Karpas-422 (cell line): Measurements from ENCODE around the gene RUNX2. TPM values are rescaled to one million over a fixed set of nuclear protein-coding genes. Genes with fewer than 3 reads are reported as not detected.

ENCODE experiments used
- DNase-seq: peaks from one replicate; pipeline ENCODE4 v3.0.0-alpha.2; 2015
- H2AFZ ChIP-seq: fragments of 200-600 bp; sonication (generic); 2 replicates; pipeline ENCODE4 v1.6.1; 2014; ENCODE audit warnings: antibody characterized with exemption, low read length, mixed read lengths
- H3K27ac ChIP-seq: fragments of 200-600 bp; sonication (generic); 2 replicates; pipeline ENCODE4 v1.5.1; 2014; ENCODE audit warnings: mild to moderate bottlenecking, low read length, moderate library complexity
- H3K27me3 ChIP-seq: fragments of 200-600 bp; sonication (generic); 2 replicates; pipeline ENCODE4 v1.6.1; 2014; ENCODE audit warnings: low read length, mixed read lengths
- H3K36me3 ChIP-seq: fragments of 200-600 bp; sonication (generic); 2 replicates; pipeline ENCODE4 v1.6.1; 2014; ENCODE audit warnings: low read length, mixed read lengths; ENCODE audit not compliant: insufficient read depth
- H3K4me1 ChIP-seq: fragments of 200-600 bp; sonication (generic); 2 replicates; pipeline ENCODE4 v1.6.1; 2014; ENCODE audit warnings: mild to moderate bottlenecking, low read length, mixed read lengths
- H3K4me2 ChIP-seq: fragments of 200-600 bp; sonication (generic); 2 replicates; pipeline ENCODE4 v1.6.1; 2014; ENCODE audit warnings: low read length, low read depth, mild to moderate bottlenecking; ENCODE audit not compliant: poor library complexity, severe bottlenecking
- H3K4me3 ChIP-seq: fragments of 200-600 bp; sonication (generic); 2 replicates; pipeline ENCODE4 v1.5.1; 2014; ENCODE audit warnings: mild to moderate bottlenecking, antibody characterized with exemption, low read length, mixed read lengths
- H3K79me2 ChIP-seq: fragments of 200-600 bp; sonication (generic); 2 replicates; pipeline ENCODE4 v1.6.1; 2014; ENCODE audit warnings: mild to moderate bottlenecking, low read length, mixed read lengths
- H3K9ac ChIP-seq: fragments of 200-600 bp; sonication (generic); 2 replicates; pipeline ENCODE4 v1.6.0; 2014; ENCODE audit warnings: low read length
- H3K9me2 ChIP-seq: fragments of 200-600 bp; sonication (generic), shearing (Covaris generic); replicated peaks from 2 replicates; pipeline ENCODE4 v1.6.0; 2014; ENCODE audit warnings: mild to moderate bottlenecking, low read length, moderate library complexity; ENCODE audit not compliant: insufficient read depth
- H3K9me3 ChIP-seq: fragments of 300-700, 200-600 bp; sonication (generic); 2 replicates; pipeline ENCODE4 v1.6.1; 2014; ENCODE audit warnings: low read length, mixed read lengths
- H4K20me1 ChIP-seq: fragments of 200-600 bp; sonication (generic); 2 replicates; pipeline ENCODE4 v1.6.1; 2014; ENCODE audit warnings: mild to moderate bottlenecking, antibody characterized with exemption, low read length, low read depth; ENCODE audit not compliant: insufficient read depth
- total RNA-seq: library from RNA; depleted of rRNA; stranded (reverse); fragments of >200 nt; shearing (Covaris generic); gene quantifications from 2 replicates; pipeline ENCODE4 v1.2.3, GENCODE V29; 2014; ENCODE audit warnings: low replicate concordance

The RUNX2 gene
- total RNA-seq, 1 experiment from 2014 or later = 0.19 TPM

DNA sequence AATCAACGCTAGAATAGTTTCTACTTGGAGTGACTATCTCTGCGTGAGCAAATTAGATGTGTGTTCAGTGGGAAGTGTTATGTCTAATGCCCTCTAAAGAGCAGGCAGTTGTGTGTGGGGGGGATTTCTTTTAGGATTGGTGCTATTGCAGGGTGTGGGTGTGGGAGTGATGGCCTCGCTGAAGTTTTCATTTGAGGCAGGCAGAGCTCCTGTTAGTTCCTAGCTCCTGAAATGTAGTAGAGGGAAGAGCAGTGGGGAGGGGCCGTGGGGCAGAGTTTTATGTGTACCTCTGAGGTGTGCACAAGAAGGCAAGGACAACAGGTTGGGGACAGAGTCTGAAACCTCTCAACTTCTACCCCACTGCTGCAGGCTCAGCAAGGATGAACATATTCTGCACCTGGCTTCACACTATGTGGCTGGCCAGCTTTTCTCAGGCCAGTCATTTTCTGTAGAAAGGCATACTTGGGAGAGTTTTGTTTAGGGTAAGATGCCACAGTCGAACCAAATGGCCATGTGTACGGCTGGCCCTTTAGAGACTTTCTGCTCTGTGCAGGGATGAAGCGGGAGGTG is 278.8 kb downstream of the RUNX2 start:
- H3K9me3 ChIP-seq = no peaks in the 10 kb centered on the region
- no peaks in the 10 kb centered on the region for H3K36me3 ChIP-seq
- no peaks in the 10 kb centered on the region; the same call in 1 of the 2 replicates for H3K27me3 ChIP-seq
- H3K27ac ChIP-seq = no peak overlapping the region
- H3K9ac ChIP-seq = no peak overlapping the region
- H3K79me2 ChIP-seq = no peaks in the 10 kb centered on the region
- H3K4me3 ChIP-seq = no peak overlapping the region
- peaks cover 5% of the 10 kb centered on the region; the same call in 1 of the 2 replicates for H3K4me1 ChIP-seq
- H3K4me2 ChIP-seq = no peak overlapping the region
- DNase-seq = no peak
- no peaks in the 10 kb centered on the region for H4K20me1 ChIP-seq
- H2AFZ ChIP-seq = no peak overlapping the region
- no peaks in the 10 kb centered on the region for H3K9me2 ChIP-seq

DNA sequence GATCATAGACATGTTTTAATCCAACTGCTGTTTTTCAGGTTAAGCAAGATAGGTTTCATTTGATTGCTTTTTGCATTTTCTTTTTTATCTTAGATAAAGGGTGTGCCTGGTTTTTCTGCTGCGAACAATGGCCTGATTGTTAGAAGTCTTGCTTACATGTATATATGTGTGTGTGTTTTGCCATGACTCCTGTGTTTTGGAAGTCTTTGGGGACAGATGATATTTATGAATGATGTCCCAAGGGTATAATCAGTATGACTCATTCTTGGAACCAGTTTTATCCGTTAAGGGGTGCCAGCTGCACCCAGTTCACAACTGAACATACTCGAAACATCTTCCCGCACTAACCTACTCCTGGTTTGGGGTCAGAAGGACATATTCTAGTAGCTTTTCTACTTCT is 279.7 kb downstream of the RUNX2 start:
- H3K4me3 ChIP-seq = no peak overlapping the region
- no peak overlapping the region for H2AFZ ChIP-seq
- H3K4me1 ChIP-seq = peaks cover 5% of the 10 kb centered on the region; the same call in 1 of the 2 replicates
- no peak for DNase-seq
- no peaks in the 10 kb centered on the region for H4K20me1 ChIP-seq
- H3K9ac ChIP-seq = no peak overlapping the region
- no peaks in the 10 kb centered on the region for H3K79me2 ChIP-seq
- H3K4me2 ChIP-seq = no peak overlapping the region
- no peaks in the 10 kb centered on the region for H3K9me3 ChIP-seq
- no peaks in the 10 kb centered on the region; the same call in 1 of the 2 replicates for H3K27me3 ChIP-seq
- H3K9me2 ChIP-seq = no peaks in the 10 kb centered on the region
- H3K36me3 ChIP-seq = no peaks in the 10 kb centered on the region
- H3K27ac ChIP-seq = no peak overlapping the region

DNA sequence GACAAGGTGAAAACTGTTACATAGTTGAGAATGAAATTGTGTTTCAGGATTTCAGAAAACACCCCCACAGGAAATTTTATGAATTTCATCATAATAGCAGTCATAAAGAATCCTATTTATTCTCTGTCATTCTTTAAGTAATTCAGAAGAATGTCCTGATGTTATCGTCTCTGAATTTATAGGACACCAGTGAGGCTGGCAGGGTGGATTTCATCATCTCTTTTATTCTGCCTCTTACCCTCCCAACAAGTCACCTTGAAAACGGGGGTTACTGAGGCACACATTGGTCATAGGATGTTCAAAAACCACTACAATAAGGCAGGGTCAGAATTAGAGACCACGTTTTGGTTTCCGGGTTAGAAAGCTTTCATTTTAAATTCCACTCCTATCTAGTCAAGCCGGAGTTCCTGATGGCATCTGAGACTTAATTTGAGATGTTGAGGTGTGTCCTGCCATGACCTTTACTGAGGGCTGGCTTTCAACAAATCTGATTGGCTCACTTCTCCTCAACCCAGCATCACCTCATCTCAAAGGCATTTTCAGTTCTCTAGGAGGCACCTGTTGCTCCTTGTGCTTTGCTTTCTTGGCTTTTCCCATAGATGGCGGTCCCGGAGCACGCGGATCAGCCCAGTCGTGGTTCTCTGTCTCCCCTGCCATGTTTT is 280.3 kb downstream of the RUNX2 start:
- no peaks in the 10 kb centered on the region for H3K36me3 ChIP-seq
- no peak overlapping the region for H3K4me3 ChIP-seq
- H2AFZ ChIP-seq = no peak overlapping the region
- DNase-seq = no peak
- H4K20me1 ChIP-seq = no peaks in the 10 kb centered on the region
- no peaks in the 10 kb centered on the region for H3K9me2 ChIP-seq
- no peak overlapping the region for H3K27ac ChIP-seq
- H3K9ac ChIP-seq = no peak overlapping the region
- H3K4me1 ChIP-seq = peaks cover 5% of the 10 kb centered on the region; the same call in 1 of the 2 replicates
- no peaks in the 10 kb centered on the region for H3K9me3 ChIP-seq
- no peak overlapping the region for H3K4me2 ChIP-seq
- no peaks in the 10 kb centered on the region; the same call in 1 of the 2 replicates for H3K27me3 ChIP-seq
- H3K79me2 ChIP-seq = no peaks in the 10 kb centered on the region

DNA sequence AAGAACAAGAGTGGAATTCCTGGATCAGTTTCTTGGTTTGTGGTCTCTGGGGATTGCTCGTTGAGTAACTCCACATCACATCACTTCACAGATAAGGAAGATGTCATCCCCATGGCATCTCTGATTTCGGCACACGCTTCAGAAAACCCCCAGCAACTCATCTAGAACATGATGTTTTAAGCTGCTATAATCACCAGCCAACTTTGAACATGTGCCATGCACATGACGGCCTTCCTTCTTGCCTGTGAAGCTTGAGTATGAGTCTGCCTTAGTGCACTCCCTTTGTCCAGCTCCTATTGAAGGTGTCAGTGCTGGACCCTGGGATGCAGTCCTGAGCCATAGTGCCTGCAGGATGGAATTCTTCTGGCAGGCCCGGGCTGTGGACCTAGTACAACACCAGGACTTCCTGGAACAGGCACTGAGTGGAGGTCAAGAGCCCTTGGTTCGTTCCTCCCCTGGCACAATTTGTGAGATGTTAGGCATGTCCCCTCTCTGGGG is 281.1 kb downstream of the RUNX2 start:
- DNase-seq = no peak
- no peaks in the 10 kb centered on the region for H3K79me2 ChIP-seq
- H3K4me3 ChIP-seq = no peak overlapping the region
- H3K36me3 ChIP-seq = no peaks in the 10 kb centered on the region
- no peaks in the 10 kb centered on the region; the same call in 1 of the 2 replicates for H3K27me3 ChIP-seq
- H3K27ac ChIP-seq = no peak overlapping the region
- H2AFZ ChIP-seq = no peak overlapping the region
- H3K4me1 ChIP-seq = peaks cover 5% of the 10 kb centered on the region; the same call in 1 of the 2 replicates
- no peak overlapping the region for H3K4me2 ChIP-seq
- no peaks in the 10 kb centered on the region for H3K9me2 ChIP-seq
- H3K9ac ChIP-seq = no peak overlapping the region
- H3K9me3 ChIP-seq = no peaks in the 10 kb centered on the region
- H4K20me1 ChIP-seq = no peaks in the 10 kb centered on the region

DNA sequence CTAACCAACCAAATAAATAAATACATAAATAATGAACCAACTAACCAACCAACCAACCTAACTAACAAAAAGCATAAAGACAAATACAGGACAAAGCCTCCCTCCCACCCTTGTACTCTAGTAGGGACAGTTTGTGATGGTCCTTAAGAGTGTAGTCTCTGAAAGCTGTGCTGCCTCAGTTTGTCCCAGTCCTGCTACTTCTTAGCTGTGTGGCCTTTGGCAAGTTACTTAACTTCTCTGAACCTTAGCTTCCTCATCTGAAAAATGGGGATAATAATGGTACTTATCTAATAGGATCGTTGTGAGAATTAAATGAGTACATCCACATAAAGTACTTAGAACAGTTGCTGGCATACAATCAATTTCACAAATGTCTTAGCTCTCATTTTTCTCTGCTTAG is 282.2 kb downstream of the RUNX2 start:
- H3K4me3 ChIP-seq = no peak overlapping the region
- no peaks in the 10 kb centered on the region; the same call in 1 of the 2 replicates for H3K27me3 ChIP-seq
- H3K9me2 ChIP-seq = no peaks in the 10 kb centered on the region
- no peaks in the 10 kb centered on the region for H3K9me3 ChIP-seq
- no peak overlapping the region for H2AFZ ChIP-seq
- H3K9ac ChIP-seq = no peak overlapping the region
- H3K27ac ChIP-seq = no peak overlapping the region
- H3K36me3 ChIP-seq = no peaks in the 10 kb centered on the region
- no peaks in the 10 kb centered on the region for H4K20me1 ChIP-seq
- H3K79me2 ChIP-seq = no peaks in the 10 kb centered on the region
- no peak overlapping the region for H3K4me2 ChIP-seq
- H3K4me1 ChIP-seq = peaks cover 5% of the 10 kb centered on the region; the same call in 1 of the 2 replicates
- no peak for DNase-seq

DNA sequence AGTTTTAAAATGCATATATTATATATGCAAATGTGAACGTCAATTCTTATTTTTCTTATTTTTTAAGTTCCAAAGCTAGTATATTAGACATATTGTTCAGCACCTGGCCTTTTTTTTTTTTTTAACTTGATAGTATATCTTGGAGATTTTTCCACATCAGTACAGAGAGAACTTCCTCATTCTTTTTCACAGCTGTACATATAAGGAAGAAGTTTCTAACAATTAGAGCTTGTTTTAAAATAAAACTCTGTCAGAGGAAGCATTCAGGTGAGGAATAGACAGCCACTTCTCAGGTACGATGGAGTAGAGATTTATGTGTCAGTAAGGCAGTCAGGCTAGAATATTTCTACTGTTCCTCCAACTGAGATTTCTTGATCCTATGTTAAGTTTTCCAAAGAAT is 282.7 kb downstream of the RUNX2 start:
- Histone ChIP-seq H2AFZ (no peak overlapping the region), H3K36me3 (no peaks in the 10 kb centered on the region), H4K20me1 (no peaks in the 10 kb centered on the region), H3K9me2 (no peaks in the 10 kb centered on the region), H3K27me3 (no peaks in the 10 kb centered on the region; the same call in 1 of the 2 replicates), H3K27ac (no peak overlapping the region), H3K4me2 (no peak overlapping the region), H3K9me3 (no peaks in the 10 kb centered on the region), H3K4me3 (no peak overlapping the region), H3K9ac (no peak overlapping the region), H3K79me2 (no peaks in the 10 kb centered on the region), H3K4me1 (peaks cover 5% of the 10 kb centered on the region; the same call in 1 of the 2 replicates)
- DNase-seq = no peak

DNA sequence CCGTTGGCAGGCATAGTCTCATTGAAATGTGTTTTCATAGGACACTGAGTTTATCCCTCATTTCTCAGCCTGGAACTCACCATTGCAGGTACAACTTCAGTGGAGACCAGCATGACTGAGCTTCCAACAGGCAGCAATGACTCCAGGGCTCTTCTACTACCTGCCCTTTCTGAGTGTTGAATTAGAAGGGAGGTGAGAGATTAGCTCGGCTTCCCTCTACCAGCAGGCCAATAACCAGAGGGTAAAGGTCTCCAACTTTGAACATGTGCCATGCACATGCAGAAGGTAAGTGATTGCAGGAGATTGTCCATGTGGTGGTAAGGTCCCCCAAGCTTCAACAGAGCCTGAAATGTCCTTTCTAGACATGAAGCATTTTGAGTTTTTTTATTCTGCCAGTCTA is 283.4 kb downstream of the RUNX2 start:
- H3K9ac ChIP-seq = no peak overlapping the region
- no peaks in the 10 kb centered on the region for H4K20me1 ChIP-seq
- H3K79me2 ChIP-seq = no peaks in the 10 kb centered on the region
- H3K27me3 ChIP-seq = no peaks in the 10 kb centered on the region; the same call in 1 of the 2 replicates
- no peak overlapping the region for H2AFZ ChIP-seq
- no peak overlapping the region for H3K4me3 ChIP-seq
- no peaks in the 10 kb centered on the region for H3K36me3 ChIP-seq
- no peaks in the 10 kb centered on the region for H3K9me3 ChIP-seq
- no peaks in the 10 kb centered on the region for H3K9me2 ChIP-seq
- no peak overlapping the region for H3K4me2 ChIP-seq
- peaks cover 5% of the 10 kb centered on the region; the same call in 1 of the 2 replicates for H3K4me1 ChIP-seq
- no peak overlapping the region for H3K27ac ChIP-seq
- DNase-seq = no peak

DNA sequence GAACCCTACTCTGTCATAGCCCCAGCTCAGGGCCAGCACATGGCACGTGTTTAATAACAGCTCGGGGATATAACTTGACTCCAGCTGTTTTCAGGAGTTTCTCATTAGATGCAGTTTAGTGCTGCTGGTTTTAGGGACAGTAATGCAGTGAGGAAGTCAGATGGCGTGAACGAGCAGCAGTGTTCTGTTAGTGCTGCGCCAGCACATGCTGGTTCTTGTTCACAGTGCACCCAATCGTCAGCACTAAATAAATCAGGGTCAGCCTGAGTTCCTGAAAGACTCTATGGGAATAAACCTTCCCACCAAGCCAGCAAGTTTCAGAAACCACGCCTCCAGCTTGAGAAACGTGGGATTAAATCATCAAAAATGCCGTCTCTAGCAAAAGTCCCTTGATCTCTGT is 285.5 kb downstream of the RUNX2 start:
- Histone ChIP-seq H3K4me1 (peaks cover 5% of the 10 kb centered on the region; the same call in 1 of the 2 replicates), H3K9me2 (no peaks in the 10 kb centered on the region), H3K27ac (no peak overlapping the region), H3K9me3 (no peaks in the 10 kb centered on the region), H3K9ac (no peak overlapping the region), H3K4me3 (no peak overlapping the region), H3K4me2 (no peak overlapping the region), H3K27me3 (no peaks in the 10 kb centered on the region; the same call in 1 of the 2 replicates), H3K79me2 (no peaks in the 10 kb centered on the region), H4K20me1 (no peaks in the 10 kb centered on the region), H2AFZ (no peak overlapping the region), H3K36me3 (no peaks in the 10 kb centered on the region)
- no peak for DNase-seq
